ENCODE results near the gene ESR2. TPM values are rescaled to one million over a fixed set of nuclear protein-coding genes. Genes with fewer than 3 reads are reported as not detected.

Gene ESR2
- total RNA-seq, 1 donor from 2014 or later: 0.31 TPM

DNA sequence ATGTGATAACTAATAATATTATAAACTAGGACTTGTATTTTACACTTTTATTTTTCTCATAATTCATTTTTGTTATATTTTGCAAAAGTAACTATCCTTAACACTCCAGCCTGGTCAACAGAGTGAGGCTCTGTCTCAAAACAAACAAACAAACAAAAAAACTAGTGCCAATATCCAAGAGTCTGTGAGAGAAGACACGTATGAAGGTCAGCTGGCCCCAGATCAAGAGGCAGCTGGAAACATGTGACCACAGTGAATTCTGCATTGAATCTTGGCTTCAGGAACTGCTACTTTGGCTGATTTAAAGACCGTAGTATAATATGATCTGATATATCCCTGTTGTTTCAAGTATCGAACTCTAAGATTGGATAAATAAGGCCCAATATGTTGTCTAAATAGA lies 47.0 kb downstream of the ESR2 start:
- Mint-ChIP-seq H3K9me3 (peaks cover 15% of the 10 kb centered on the region), H3K4me1 (no peaks in the 10 kb centered on the region), H3K27ac (no peak overlapping the region), H3K4me3 (no peak overlapping the region), H3K27me3 (ENCODE audit: low read depth) (no peaks in the 10 kb centered on the region), H3K36me3 (no peaks in the 10 kb centered on the region)
- TF ChIP-seq, protein P1, sequence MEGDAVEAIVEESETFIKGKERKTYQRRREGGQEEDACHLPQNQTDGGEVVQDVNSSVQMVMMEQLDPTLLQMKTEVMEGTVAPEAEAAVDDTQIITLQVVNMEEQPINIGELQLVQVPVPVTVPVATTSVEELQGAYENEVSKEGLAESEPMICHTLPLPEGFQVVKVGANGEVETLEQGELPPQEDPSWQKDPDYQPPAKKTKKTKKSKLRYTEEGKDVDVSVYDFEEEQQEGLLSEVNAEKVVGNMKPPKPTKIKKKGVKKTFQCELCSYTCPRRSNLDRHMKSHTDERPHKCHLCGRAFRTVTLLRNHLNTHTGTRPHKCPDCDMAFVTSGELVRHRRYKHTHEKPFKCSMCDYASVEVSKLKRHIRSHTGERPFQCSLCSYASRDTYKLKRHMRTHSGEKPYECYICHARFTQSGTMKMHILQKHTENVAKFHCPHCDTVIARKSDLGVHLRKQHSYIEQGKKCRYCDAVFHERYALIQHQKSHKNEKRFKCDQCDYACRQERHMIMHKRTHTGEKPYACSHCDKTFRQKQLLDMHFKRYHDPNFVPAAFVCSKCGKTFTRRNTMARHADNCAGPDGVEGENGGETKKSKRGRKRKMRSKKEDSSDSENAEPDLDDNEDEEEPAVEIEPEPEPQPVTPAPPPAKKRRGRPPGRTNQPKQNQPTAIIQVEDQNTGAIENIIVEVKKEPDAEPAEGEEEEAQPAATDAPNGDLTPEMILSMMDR (IDR thresholded peaks at IDR 0.05; ENCODE audit: unreplicated experiment): no peak
- DNase-seq (ENCODE audit: low spot score in 2 of 2, unreplicated experiment in 2 of 2): no peak

DNA sequence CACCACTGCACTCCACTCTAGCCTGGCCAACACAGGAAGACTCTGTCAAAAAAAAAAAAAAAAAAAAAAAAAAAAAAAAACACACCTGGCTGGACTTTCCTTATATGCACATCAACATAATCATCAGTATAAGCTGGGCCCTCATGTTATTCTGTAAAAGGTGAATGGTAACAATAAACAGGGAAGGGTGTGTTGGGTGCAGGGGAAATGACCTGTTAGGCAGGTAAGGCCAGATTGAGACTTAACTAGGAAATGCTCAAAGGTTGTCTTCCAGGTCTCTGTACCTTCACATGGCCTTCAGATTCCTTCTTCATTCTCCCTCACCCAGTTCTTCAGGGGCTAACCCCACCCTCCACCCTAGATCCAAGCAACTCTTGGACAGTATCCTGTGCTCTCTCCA lies 47.5 kb downstream of the ESR2 start:
- Mint-ChIP-seq H3K27me3 (ENCODE audit: low read depth) (no peaks in the 10 kb centered on the region), H3K4me1 (no peaks in the 10 kb centered on the region), H3K36me3 (no peaks in the 10 kb centered on the region), H3K27ac (no peak overlapping the region), H3K9me3 (peaks cover 15% of the 10 kb centered on the region), H3K4me3 (no peak overlapping the region)
- DNase-seq (ENCODE audit: low spot score in 2 of 2, unreplicated experiment in 2 of 2): no peak
- TF ChIP-seq, protein P1 (IDR thresholded peaks at IDR 0.05; ENCODE audit: unreplicated experiment): no peak

DNA sequence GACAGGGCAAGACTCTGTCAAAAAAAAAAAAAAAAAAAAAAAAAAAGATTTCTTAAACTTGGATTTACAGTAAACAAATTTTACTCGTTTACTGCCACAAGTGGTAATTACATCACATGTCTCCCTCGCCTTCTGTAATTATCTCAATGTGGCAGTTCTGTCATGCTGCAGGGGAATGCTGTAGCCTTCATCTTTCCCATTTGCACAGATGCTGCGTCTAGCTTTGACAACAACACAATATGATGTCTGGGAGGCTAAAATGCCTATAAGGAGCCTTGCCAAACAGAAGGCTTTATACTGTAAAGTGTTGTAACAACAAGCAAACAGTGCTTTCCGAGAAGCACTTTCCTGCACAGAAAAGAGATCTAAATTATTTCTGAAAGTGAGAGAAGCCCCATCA lies 48.7 kb downstream of the ESR2 start:
- no peaks in the 10 kb centered on the region for H3K4me1 Mint-ChIP-seq
- no peaks in the 10 kb centered on the region for H3K36me3 Mint-ChIP-seq
- no peak for DNase-seq (ENCODE audit: low spot score in 2 of 2, unreplicated experiment in 2 of 2)
- no peak overlapping the region for H3K27ac Mint-ChIP-seq
- peaks cover 15% of the 10 kb centered on the region for H3K9me3 Mint-ChIP-seq
- TF ChIP-seq, protein P1 (IDR thresholded peaks at IDR 0.05; ENCODE audit: unreplicated experiment): no peak
- no peaks in the 10 kb centered on the region for H3K27me3 Mint-ChIP-seq (ENCODE audit: low read depth)
- no peak overlapping the region for H3K4me3 Mint-ChIP-seq

DNA sequence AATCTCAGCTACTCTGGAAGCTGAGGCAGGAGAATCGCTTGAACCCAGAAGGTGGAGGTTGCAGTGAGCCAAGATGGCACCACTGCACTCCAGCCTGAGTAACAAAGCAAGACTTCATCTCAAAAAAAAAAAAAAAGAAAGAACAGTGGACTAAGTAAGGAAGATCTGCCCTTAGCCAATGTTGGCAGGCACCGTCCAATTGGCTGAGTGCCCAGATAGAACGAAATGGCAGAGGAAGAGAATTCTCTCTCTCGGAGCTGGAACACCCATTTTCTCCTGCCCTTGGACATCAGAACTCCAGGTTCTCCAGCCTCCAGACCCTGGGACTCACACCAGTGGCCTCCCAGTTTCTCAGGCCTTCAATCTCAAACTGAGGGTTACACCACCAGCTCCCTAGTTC lies 49.9 kb downstream of the ESR2 start:
- DNase-seq (ENCODE audit: low spot score in 2 of 2, unreplicated experiment in 2 of 2): no peak
- TF ChIP-seq, protein P1 (IDR thresholded peaks at IDR 0.05; ENCODE audit: unreplicated experiment): no peak
- no peak overlapping the region for H3K4me3 Mint-ChIP-seq
- no peaks in the 10 kb centered on the region for H3K36me3 Mint-ChIP-seq
- no peaks in the 10 kb centered on the region for H3K4me1 Mint-ChIP-seq
- no peaks in the 10 kb centered on the region for H3K27me3 Mint-ChIP-seq (ENCODE audit: low read depth)
- H3K9me3 Mint-ChIP-seq: peaks cover 15% of the 10 kb centered on the region
- H3K27ac Mint-ChIP-seq: no peak overlapping the region

DNA sequence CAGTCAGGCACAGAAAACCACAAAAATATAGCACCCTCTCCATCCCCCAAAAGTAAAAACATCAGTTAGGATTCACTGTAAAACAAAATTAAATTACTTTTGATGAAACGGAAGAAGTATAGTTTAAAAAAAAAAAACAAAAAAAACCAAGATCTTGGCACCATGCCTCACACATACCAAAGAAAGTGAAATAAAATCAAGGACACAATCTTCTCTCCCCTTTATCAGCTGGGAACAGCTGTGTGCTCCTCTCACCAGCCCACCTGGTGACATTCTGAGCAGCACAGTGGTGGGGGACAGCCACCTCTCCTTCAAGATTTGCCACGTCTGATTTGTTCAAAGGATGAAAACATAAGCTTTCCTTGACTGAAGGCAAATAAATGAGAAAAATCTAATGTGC lies 55.5 kb downstream of the ESR2 start:
- TF ChIP-seq, protein P1 (IDR thresholded peaks at IDR 0.05; ENCODE audit: unreplicated experiment): no peak
- no peak for DNase-seq (ENCODE audit: low spot score in 2 of 2, unreplicated experiment in 2 of 2)
- Mint-ChIP-seq H3K27me3 (ENCODE audit: low read depth) (no peaks in the 10 kb centered on the region), H3K36me3 (no peaks in the 10 kb centered on the region), H3K4me1 (peaks cover 13% of the 10 kb centered on the region), H3K4me3 (no peak overlapping the region), H3K27ac (no peak overlapping the region), H3K9me3 (peaks cover 7% of the 10 kb centered on the region)

DNA sequence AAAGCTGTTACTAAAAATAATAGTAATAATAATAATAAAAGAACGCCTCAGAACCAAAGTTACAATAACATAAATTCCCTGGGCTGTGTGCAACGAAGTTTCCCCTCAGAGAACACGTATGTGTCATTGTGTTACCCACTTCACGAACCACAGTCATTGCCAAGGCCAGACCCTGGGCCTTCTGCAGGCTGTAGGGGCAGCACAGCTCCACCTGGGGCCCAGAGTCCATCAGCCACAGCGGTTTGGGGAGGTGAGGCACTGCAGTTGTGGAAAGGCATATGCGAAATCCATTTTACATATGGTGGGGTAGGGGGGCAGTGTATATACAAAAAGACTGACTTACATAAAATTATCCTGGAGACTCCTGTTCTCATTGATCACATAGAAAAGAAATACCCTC lies 56.1 kb downstream of the ESR2 start:
- no peak overlapping the region for H3K27ac Mint-ChIP-seq
- no peaks in the 10 kb centered on the region for H3K36me3 Mint-ChIP-seq
- no peaks in the 10 kb centered on the region for H3K27me3 Mint-ChIP-seq (ENCODE audit: low read depth)
- TF ChIP-seq, protein P1 (IDR thresholded peaks at IDR 0.05; ENCODE audit: unreplicated experiment): no peak
- H3K4me1 Mint-ChIP-seq: peaks cover 13% of the 10 kb centered on the region
- no peak for DNase-seq (ENCODE audit: low spot score in 2 of 2, unreplicated experiment in 2 of 2)
- H3K9me3 Mint-ChIP-seq: peaks cover 6% of the 10 kb centered on the region
- no peak overlapping the region for H3K4me3 Mint-ChIP-seq

Data from mesothelial cell of epicardium (in vitro differentiated cells).